NT2/D1 (cell line): Measurements from ENCODE around the gene PER1.

Source experiments
- SUZ12 ChIP-seq: IDR thresholded peaks from 2 replicates; pipeline ENCODE4 v1.6.1; 2011; ENCODE audit not compliant: insufficient read length, insufficient read depth; ENCODE audit errors: extremely low read depth
- ZNF274 ChIP-seq: IDR thresholded peaks from 2 replicates; pipeline ENCODE4 v1.6.1; 2011; ENCODE audit warnings: mild to moderate bottlenecking, low read depth, low read length

- no peak for TF ChIP-seq SUZ12
- TF ChIP-seq ZNF274, result no peak
Measured at GRCh38 chr17:8143581-8144400, 8.4 kb downstream of the PER1 start.
